K562 (cell line): ENCODE results near the gene CLSTN1. TPM values are rescaled to one million over a fixed set of nuclear protein-coding genes. Genes with fewer than 3 reads are reported as not detected.

Experiments used
- ARID1B ChIP-seq: fragments of 450-650 bp; IDR thresholded peaks from 2 replicates; pipeline ENCODE4 v1.6.1; 2016; ENCODE audit warnings: antibody characterized with exemption, mild to moderate bottlenecking, inconsistent platforms
- PTRF ChIP-seq: fragments of 450-650 bp; IDR thresholded peaks from 2 replicates; pipeline ENCODE4 v1.6.1; 2016; ENCODE audit warnings: mild to moderate bottlenecking, missing genetic modification characterization, missing compliant biosample characterization
- RBM22 ChIP-seq: fragments of 200-400 bp; formaldehyde crosslinking; IDR thresholded peaks from 2 replicates; pipeline ENCODE4 v1.6.1; 2018; ENCODE audit warnings: low read length, low read depth; ENCODE audit not compliant: poor library complexity, severe bottlenecking
- RBM39 ChIP-seq: fragments of 200-400 bp; formaldehyde crosslinking; optimal IDR thresholded peaks from 2 replicates; pipeline ENCODE3; 2018; ENCODE audit warnings: low read depth, low read length
- ZC3H8 ChIP-seq: fragments of 450-650 bp; IDR thresholded peaks from 2 replicates; pipeline ENCODE4 v1.6.1; 2017
- ZNF354B ChIP-seq: fragments of 250-450 bp; sonication (Bioruptor Pico); IDR thresholded peaks from 2 replicates; pipeline ENCODE4 v1.4.0; 2020
- ZNF444 ChIP-seq: fragments of 250-450 bp; sonication (Bioruptor Pico); IDR thresholded peaks from 2 replicates; pipeline ENCODE4 v1.4.0; 2020; ENCODE audit warnings: mild to moderate bottlenecking, moderate library complexity
- ZNF644 ChIP-seq: fragments of 200-800 bp; sonication (Bioruptor generic); IDR thresholded peaks from 2 replicates; pipeline ENCODE4 v1.6.1; 2016; ENCODE audit warnings: low read depth, missing genetic modification characterization, missing compliant biosample characterization
- polyA plus RNA-seq, 8 experiments: library from polyadenylated mRNA; depleted of rRNA in 4 of 8; stranded (reverse) in 5 of 8; unstranded in 3 of 8; fragments of >200 nt; fragmentation: Nextera tagmentation in 2 of 8; fragmentation: Illumina TruSeq in 1 of 8; extraction: Ambion mirVana in 2 of 8; extraction: Trizol in 1 of 8; gene quantifications; 2 replicates each; pipeline versions ENCODE4 v1.2.1 to v1.2.3, GENCODE V29; 2011 to 2014; ENCODE audit warnings: inconsistent platforms in 1 of 8, missing spikeins in 1 of 8
- total RNA-seq, 7 experiments: library from RNA; depleted of rRNA in 6 of 7; stranded (reverse); fragments of >200 nt in 6 of 7; fragmentation: Illumina TruSeq in 2 of 7; extraction: Trizol in 2 of 7; gene quantifications; 2 replicates each; pipeline versions ENCODE4 v1.2.1 to v1.2.3, GENCODE V29; 2011 to 2021; ENCODE audit warnings: low replicate concordance in 1 of 7
- TF ChIP-seq, protein P1 (sequence below): fragments of 200-800 bp; sonication (Bioruptor generic); IDR thresholded peaks from 2 replicates; pipeline ENCODE4 v1.6.1; 2016; ENCODE audit warnings: missing genetic modification characterization, missing compliant biosample characterization
- TF ChIP-seq, protein P2 (sequence below): fragments of 450-650 bp; conservative IDR thresholded peaks from 2 replicates; pipeline ENCODE4 v1.6.1; 2016; ENCODE audit warnings: missing genetic modification characterization, low read depth, mild to moderate bottlenecking, control low read depth, missing compliant biosample characterization
- TF ChIP-seq, protein P3 (sequence below): fragments of 450-650 bp; IDR thresholded peaks from 2 replicates; pipeline ENCODE4 v1.6.1; 2016; ENCODE audit warnings: low read depth

Gene CLSTN1
- total and polyA plus RNA-seq, 9 of the 15 experiments (the other 6 are each of a cell fraction or from before 2014, with no cell fraction given) = 1.1 to 32.5 (median 13.3) TPM

DNA sequence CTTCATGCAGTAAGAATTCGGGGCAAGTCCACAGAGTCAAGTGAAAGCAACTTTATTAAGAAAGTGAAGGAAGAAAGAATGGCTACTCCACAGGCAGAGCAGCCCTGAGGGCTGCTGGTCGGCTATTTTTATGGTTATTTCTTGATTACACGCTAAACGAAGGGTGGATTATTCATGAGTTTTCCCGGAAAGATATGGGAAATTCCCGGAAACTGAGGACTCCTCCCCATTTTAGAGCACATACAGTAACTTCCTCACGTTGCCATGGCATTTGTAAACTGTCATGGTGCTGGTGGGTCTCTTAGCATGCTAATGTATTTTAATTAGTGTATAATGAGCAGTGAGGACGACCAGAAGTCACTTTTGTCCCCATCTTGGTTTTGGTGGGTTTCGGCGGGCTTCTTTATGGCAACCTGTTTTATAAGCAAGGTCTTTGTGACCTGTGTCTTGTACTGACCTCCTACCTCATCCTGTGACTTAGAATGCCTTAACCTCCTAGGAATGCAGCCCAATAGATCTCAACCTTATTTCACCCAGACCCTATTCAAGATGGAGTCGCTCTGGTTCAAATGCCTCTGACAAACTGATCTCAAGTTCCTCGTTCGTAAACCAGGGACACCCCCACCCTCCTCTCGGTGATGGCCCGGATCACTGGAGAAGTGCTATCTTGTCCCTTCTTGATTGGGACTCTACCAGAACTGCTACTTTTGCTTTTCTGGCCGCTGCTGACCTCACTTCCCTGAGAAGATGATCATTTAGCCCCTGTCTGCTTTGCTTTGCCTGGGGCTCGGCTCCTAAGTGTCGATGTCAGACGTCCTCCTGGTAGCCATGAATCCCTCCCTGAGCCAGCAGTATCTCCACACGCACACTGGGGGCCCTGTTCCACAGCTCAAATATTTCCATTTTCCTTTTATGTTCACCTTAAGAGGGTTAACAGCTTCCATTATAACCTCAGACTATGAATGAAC, 48.8 kb downstream of the CLSTN1 start (continued):
- TF ChIP-seq, protein P1, sequence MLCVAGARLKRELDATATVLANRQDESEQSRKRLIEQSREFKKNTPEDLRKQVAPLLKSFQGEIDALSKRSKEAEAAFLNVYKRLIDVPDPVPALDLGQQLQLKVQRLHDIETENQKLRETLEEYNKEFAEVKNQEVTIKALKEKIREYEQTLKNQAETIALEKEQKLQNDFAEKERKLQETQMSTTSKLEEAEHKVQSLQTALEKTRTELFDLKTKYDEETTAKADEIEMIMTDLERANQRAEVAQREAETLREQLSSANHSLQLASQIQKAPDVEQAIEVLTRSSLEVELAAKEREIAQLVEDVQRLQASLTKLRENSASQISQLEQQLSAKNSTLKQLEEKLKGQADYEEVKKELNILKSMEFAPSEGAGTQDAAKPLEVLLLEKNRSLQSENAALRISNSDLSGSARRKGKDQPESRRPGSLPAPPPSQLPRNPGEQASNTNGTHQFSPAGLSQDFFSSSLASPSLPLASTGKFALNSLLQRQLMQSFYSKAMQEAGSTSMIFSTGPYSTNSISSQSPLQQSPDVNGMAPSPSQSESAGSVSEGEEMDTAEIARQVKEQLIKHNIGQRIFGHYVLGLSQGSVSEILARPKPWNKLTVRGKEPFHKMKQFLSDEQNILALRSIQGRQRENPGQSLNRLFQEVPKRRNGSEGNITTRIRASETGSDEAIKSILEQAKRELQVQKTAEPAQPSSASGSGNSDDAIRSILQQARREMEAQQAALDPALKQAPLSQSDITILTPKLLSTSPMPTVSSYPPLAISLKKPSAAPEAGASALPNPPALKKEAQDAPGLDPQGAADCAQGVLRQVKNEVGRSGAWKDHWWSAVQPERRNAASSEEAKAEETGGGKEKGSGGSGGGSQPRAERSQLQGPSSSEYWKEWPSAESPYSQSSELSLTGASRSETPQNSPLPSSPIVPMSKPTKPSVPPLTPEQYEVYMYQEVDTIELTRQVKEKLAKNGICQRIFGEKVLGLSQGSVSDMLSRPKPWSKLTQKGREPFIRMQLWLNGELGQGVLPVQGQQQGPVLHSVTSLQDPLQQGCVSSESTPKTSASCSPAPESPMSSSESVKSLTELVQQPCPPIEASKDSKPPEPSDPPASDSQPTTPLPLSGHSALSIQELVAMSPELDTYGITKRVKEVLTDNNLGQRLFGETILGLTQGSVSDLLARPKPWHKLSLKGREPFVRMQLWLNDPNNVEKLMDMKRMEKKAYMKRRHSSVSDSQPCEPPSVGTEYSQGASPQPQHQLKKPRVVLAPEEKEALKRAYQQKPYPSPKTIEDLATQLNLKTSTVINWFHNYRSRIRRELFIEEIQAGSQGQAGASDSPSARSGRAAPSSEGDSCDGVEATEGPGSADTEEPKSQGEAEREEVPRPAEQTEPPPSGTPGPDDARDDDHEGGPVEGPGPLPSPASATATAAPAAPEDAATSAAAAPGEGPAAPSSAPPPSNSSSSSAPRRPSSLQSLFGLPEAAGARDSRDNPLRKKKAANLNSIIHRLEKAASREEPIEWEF (CRISPR knock-in tag) = peak; percentile 82
- TF ChIP-seq ARID1B (peak; percentile 52; the same call in 1 of the 2 replicates), ZNF354B (CRISPR knock-in tag) (peak; percentile 68; the same call in 1 of the 2 replicates), RBM22 (no peak), ZNF444 (CRISPR knock-in tag) (peak; percentile 39; the same call in 1 of the 2 replicates), PTRF (tag) (peak; percentile 93), ZNF644 (peak; percentile 83), RBM39 (no peak), ZC3H8 (no peak)
- TF ChIP-seq, protein P2, sequence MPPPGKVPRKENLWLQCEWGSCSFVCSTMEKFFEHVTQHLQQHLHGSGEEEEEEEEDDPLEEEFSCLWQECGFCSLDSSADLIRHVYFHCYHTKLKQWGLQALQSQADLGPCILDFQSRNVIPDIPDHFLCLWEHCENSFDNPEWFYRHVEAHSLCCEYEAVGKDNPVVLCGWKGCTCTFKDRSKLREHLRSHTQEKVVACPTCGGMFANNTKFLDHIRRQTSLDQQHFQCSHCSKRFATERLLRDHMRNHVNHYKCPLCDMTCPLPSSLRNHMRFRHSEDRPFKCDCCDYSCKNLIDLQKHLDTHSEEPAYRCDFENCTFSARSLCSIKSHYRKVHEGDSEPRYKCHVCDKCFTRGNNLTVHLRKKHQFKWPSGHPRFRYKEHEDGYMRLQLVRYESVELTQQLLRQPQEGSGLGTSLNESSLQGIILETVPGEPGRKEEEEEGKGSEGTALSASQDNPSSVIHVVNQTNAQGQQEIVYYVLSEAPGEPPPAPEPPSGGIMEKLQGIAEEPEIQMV = peak; percentile 79
- TF ChIP-seq, protein P3, sequence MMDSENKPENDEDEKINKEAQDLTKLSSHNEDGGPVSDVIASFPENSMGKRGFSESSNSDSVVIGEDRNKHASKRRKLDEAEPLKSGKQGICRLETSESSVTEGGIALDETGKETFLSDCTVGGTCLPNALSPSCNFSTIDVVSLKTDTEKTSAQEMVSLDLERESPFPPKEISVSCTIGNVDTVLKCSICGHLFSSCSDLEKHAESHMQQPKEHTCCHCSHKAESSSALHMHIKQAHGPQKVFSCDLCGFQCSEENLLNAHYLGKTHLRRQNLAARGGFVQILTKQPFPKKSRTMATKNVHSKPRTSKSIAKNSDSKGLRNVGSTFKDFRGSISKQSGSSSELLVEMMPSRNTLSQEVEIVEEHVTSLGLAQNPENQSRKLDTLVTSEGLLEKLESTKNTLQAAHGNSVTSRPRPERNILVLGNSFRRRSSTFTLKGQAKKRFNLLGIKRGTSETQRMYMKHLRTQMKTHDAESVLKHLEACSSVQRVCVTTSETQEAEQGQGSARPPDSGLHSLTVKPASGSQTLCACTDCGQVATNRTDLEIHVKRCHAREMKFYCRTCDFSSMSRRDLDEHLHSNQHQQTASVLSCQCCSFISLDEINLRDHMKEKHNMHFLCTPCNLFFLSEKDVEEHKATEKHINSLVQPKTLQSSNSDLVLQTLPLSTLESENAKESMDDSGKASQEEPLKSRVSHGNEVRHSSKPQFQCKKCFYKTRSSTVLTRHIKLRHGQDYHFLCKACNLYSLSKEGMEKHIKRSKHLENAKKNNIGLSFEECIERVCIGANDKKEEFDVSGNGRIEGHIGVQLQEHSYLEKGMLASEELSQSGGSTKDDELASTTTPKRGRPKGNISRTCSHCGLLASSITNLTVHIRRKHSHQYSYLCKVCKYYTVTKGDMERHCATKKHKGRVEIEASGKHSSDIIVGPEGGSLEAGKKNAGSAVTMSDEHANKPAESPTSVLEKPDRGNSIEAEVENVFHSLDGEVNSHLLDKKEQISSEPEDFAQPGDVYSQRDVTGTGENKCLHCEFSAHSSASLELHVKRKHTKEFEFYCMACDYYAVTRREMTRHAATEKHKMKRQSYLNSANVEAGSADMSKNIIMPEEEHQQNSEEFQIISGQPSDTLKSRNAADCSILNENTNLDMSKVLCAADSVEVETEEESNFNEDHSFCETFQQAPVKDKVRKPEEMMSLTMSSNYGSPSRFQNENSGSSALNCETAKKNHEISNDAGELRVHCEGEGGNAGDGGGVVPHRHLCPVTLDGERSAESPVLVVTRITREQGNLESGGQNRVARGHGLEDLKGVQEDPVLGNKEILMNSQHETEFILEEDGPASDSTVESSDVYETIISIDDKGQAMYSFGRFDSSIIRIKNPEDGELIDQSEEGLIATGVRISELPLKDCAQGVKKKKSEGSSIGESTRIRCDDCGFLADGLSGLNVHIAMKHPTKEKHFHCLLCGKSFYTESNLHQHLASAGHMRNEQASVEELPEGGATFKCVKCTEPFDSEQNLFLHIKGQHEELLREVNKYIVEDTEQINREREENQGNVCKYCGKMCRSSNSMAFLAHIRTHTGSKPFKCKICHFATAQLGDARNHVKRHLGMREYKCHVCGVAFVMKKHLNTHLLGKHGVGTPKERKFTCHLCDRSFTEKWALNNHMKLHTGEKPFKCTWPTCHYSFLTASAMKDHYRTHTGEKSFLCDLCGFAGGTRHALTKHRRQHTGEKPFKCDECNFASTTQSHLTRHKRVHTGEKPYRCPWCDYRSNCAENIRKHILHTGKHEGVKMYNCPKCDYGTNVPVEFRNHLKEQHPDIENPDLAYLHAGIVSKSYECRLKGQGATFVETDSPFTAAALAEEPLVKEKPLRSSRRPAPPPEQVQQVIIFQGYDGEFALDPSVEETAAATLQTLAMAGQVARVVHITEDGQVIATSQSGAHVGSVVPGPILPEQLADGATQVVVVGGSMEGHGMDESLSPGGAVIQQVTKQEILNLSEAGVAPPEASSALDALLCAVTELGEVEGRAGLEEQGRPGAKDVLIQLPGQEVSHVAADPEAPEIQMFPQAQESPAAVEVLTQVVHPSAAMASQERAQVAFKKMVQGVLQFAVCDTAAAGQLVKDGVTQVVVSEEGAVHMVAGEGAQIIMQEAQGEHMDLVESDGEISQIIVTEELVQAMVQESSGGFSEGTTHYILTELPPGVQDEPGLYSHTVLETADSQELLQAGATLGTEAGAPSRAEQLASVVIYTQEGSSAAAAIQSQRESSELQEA = no peak
